HG02610 (cell line): ENCODE measurements around the gene MYO5B.

Experiments used
- ATAC-seq: cut with Tn5 transposase; IDR thresholded peaks from one replicate; pipeline ENCODE4 v1.9.1; 2021; ENCODE audit warnings: mild to moderate bottlenecking, moderate library complexity; ENCODE audit not compliant: unreplicated experiment

The MYO5B gene

GRCh38 chr18:49862656-49863385 is 332.1 kb downstream of the MYO5B start:
- ATAC-seq = no peak

DNA sequence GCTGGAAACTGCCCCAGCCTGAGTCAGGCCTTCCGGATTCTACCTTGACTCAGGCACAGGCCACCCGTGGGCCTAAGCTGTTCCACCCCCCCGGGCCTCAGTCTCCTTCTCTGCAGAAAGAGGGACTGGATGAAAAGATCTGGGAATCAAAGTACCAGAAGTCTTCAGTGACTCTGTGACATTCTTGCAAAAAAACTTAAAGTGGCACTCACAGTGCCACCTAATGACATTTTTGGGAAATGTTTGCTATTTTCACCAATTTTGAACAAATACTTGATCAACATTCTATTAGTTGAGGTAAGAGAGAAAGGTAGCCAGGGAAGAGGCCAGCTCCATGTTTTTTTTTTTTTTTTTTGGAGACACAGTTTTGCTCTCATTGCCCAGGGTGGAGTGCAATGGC is 333.3 kb downstream of the MYO5B start:
- no peak for ATAC-seq

DNA sequence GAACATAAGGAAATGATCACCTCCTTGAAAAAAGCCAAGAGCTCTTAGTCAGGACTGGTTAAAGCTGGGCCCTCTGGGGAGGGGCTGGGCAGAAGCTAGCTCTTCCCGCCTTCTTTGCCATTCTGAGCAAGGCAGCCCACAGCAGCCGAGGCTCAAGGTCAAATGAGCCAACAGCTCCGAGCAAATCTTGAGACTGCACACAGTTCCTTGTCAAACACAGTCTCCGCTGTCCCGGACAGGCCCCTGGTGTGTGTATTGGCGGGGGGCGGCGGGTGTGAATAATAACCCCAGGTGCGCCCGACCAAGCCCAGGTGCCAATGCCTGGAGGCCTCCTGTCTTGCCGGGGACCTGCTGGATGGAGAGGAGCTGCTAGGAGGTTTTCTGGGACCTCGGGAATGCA is 335.2 kb downstream of the MYO5B start:
- ATAC-seq = no peak

DNA sequence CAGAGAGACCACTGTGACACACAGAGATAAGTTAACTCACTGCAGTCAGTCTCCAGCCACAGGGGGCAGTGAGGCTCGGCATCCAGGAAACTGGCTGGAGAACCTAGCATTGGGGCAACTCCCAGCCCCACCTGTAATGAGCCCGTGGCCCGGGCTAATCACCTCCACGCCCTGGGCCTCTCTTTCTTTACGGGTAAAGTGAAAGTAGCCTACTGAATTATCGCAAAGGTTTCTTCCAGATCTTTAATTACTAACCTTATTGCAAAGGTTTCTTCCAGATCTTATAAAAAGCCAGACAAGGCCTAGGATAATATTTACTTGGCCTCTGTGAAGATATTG is 336.0 kb downstream of the MYO5B start:
- no peak for ATAC-seq

- no peak for ATAC-seq
Observed at GRCh38 chr18:49858309-49859020, 336.5 kb downstream of the MYO5B start.

- no peak for ATAC-seq
Observed at GRCh38 chr18:49857708-49858107, 337.2 kb downstream of the MYO5B start.

DNA sequence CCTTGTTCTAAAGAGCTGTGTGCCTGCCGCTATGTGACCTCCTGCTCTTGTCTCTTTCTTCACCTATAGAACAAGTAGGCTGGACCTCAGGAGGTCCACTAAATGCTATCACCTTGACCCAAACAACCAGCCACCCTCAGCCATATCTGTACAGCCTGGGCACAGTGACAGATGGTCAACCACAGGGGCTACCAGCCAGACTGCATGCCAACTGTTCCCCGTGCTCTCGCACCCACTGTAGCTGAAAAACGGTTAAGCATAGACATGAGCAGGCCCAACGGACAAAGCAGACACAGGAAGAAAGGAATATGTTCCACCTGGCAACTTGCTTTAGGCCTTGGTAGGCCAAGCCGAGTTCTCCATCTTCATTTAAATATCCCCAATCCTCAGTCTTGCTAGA is 338.5 kb downstream of the MYO5B start:
- ATAC-seq = no peak

GRCh38 chr18:49855711-49856415 is 339.1 kb downstream of the MYO5B start:
- ATAC-seq = no peak

GRCh38 chr18:49854681-49855080 is 340.3 kb downstream of the MYO5B start:
- ATAC-seq = no peak

- no peak for ATAC-seq
Observed at GRCh38 chr18:49853436-49853835, 341.5 kb downstream of the MYO5B start.

DNA sequence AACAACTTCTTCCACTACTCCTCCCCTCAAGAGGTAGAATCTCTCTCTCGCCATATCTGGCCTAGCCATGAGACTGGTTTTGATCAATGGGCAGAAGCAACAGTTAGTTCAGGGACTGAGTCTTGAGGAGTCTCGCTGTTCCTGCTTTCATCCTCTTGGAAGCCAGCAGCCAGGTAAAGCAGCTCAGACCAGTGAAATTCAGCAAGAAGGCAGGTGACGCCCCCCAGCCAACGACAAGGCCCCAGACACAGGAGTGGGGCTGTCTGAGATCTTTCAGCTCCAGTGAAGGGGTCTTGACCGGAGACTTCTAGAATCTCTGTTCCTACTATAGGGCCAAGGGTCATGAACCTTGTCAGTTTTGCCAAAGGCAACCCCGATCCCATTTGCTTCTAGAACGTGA is 341.9 kb downstream of the MYO5B start:
- no peak for ATAC-seq

- no peak for ATAC-seq
Observed at GRCh38 chr18:49851624-49852023, 343.3 kb downstream of the MYO5B start.

GRCh38 chr18:49850636-49851035 is 344.3 kb downstream of the MYO5B start:
- no peak for ATAC-seq

- ATAC-seq = no peak
Observed at GRCh38 chr18:49849331-49850217, 345.4 kb downstream of the MYO5B start.

DNA sequence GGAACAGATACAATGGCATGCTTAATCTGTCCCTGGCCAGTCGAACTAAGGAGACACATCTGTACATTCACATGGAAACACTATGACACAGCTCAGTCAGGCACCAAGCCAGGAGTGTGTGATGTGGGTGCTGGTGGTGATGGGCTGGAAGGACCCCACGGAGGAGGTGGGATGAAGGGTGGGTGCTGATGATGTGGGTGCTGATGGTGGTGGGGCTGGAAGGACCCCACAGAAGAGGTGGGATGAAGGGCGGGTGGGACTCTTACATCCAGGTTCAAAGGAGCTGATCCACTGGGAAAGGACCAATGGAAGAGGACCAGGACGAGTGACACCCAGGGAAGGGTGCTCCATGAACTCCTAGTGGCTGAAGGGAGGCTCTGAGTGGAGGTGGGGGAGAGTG is 346.8 kb downstream of the MYO5B start:
- no peak for ATAC-seq

DNA sequence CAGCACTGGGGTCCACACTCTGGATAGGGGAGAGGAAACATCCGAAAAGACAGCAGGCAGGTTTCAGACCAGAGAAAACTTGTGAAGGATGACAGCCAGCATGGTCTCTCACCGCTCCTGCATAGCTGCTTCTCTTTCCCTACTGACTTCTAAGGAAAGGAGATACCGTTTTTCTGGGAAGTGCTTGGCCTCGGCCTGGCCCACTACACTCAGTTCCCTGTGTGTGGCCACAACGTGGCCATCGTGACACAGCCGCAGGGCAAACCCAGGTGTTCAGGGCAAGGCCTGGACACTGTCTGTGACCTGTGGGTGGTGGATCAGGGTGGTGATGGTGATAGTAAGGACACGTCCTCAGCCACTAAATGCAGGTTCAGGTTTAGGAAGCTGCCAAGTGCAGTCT is 347.4 kb downstream of the MYO5B start:
- no peak for ATAC-seq

- no peak for ATAC-seq
Observed at GRCh38 chr18:49846718-49847470, 348.1 kb downstream of the MYO5B start.

GRCh38 chr18:49846361-49846662 is 348.6 kb downstream of the MYO5B start:
- no peak for ATAC-seq

DNA sequence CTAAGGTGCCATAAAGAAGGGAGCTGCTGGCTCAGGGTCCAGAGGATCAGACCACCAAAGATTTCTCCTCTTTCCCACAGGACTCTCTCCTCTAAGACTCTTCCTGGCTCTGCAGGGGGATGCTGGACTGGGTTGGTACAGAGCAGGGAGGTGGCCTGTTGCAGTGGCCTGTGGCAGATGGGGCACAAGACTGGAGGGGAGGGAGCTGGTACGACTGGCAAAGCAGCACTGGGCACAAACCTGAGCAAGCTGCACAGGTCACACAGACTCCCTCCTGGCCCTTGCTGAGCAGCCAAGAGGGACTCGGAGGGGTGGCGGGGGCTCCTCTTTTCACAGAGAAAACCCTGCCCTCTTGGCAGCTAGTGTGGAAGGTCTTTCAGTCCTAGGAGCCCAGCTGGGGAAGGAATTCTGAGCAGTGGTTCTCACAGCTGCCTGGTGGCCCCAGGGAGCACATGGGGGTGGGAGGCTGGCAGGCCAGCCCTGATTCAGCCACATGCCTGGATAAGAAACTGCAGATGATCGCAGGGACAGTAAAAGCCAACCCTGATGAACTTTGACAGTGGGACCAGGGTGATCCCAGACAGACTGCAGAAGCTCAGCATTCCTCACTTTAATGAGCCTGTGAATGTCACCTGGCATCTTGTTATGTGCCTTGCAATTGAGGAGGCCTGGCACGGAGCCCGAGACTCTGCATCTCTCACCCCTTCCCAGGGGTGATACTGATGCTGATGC is 349.2 kb downstream of the MYO5B start:
- ATAC-seq = no peak

DNA sequence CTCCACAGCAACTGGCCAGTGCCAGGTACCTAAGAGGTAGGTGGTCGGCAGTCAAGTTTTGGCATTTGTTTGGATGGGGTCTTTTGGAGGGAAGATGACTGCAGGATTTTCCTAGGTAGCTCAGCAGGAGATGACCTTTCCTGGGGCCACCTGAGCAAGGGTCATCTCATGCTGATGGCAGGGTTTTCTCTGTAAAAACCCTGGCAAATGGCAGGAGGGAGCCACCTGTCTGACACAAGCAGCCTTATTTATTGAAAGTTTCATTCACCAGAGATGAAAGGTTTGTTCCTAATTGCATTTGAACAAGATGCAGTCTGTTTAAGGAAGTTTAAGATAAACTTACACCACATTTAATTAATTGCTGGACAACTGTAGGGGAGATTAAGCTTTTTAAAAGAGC is 350.0 kb downstream of the MYO5B start:
- no peak for ATAC-seq
